SH-SY5Y (cell line): ENCODE data around the gene CBLIF.

Source experiments
- GATA2 ChIP-seq: IDR thresholded peaks from 2 replicates; pipeline ENCODE4 v1.6.1; 2011; ENCODE audit warnings: mild to moderate bottlenecking, low read depth, low read length
- GATA3 ChIP-seq: IDR thresholded peaks from 2 replicates; pipeline ENCODE4 v1.6.1; 2011; ENCODE audit warnings: low read depth, mild to moderate bottlenecking, low read length, moderate library complexity

CBLIF gene

GRCh38 chr11:59845399-59845798 lies at the start of gene CBLIF:
Gene CBLIF, minus strand, starts transcription at chr11:59845499. Its CDS starts 46 bp downstream, at chr11:59845453.
- TF ChIP-seq GATA2 (no peak), GATA3 (no peak)

DNA sequence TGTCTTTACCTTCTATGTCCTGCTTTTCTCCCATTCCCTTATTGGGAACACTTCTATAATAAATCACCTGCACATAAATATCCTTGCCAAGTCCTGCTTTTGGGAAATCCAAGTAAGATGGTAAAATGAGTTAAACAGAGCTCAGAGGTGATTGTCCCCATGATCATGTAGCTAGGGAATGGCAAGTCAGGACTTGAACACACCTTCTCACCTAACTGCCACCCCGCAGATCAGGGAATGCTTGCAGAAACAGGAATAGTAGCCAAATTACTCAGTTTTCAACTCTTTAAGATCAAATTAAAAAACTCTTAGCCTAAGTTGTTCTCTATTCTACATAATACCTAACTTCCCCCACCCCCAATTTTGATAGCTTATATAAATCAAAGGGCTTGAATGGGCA lies 49.3 kb upstream of the CBLIF start:
- TF ChIP-seq GATA2 (no peak), GATA3 (no peak)

GRCh38 chr11:59891781-59892181 lies 46.5 kb upstream of the CBLIF start:
- no peak for TF ChIP-seq GATA2
- TF ChIP-seq GATA3, result no peak

- TF ChIP-seq GATA2, result no peak
Observed at GRCh38 chr11:59883597-59883996, 38.3 kb upstream of the CBLIF start.

GRCh38 chr11:59879567-59879966 lies 34.3 kb upstream of the CBLIF start:
- peak; percentile 69; the same call in 1 of the 2 replicates for TF ChIP-seq GATA3
- peak; percentile 81 for TF ChIP-seq GATA2

- TF ChIP-seq GATA2 (no peak), GATA3 (no peak)
Observed at GRCh38 chr11:59878575-59878974, 33.3 kb upstream of the CBLIF start, which contains the start of gene OOSP3. Gene OOSP3, plus strand, starts transcription at chr11:59878782. Its CDS starts 27 bp downstream, at chr11:59878809.

DNA sequence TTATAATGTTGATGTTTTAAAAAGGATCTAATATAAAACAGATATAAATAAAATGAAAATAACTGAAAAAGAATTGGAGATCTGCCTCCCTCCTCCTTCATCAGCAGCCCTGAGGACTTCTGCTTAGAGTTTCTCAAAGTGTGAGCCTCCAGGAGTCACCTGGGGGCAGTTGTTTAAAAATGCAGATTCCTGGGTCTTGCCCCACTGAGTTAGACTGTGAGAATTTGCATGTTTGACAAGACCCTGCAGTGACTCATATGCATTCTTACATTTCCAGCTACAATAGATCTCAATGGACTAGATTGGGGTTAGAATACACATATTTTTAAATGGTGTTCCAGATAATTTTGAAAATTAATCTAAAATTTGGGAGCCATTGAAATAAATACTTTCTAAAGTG lies 32.5 kb upstream of the CBLIF start:
- TF ChIP-seq GATA2 (no peak), GATA3 (no peak)

GRCh38 chr11:59877325-59877724 lies 32.0 kb upstream of the CBLIF start:
- no peak for TF ChIP-seq GATA3
- TF ChIP-seq GATA2, result no peak

- no peak for TF ChIP-seq GATA2
- TF ChIP-seq GATA3, result no peak
Observed at GRCh38 chr11:59875856-59876519, 30.7 kb upstream of the CBLIF start.

DNA sequence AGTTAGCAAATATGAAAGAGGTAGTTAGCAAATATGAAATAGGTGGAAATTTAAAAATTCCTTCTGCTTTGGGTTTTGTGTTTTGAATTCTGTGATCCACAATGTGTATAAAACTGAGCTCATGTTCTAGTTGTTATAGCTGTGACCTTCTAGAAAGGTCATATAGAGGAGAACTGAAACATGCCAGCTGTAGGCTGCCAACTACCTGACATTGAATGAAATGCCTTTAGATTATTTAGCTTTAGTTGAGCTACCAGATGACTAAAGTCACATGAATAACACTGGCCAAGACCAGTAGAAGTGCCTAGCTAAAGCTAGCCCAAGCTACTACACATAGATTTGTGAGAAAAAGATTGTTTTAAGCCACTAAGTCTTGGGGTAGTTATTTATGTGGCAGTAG lies 26.8 kb upstream of the CBLIF start:
- no peak for TF ChIP-seq GATA3
- no peak for TF ChIP-seq GATA2

- TF ChIP-seq GATA2 (no peak), GATA3 (no peak)
Observed at GRCh38 chr11:59867946-59868345, 22.6 kb upstream of the CBLIF start.

- no peak for TF ChIP-seq GATA3
- TF ChIP-seq GATA2, result no peak
Observed at GRCh38 chr11:59866836-59867235, 21.5 kb upstream of the CBLIF start.

- TF ChIP-seq GATA3 (no peak), GATA2 (no peak)
Observed at GRCh38 chr11:59866397-59866796, 21.1 kb upstream of the CBLIF start, which contains the start of gene TCN1. Gene TCN1, minus strand, starts transcription at chr11:59866487. Its CDS starts 17 bp downstream, at chr11:59866470.

GRCh38 chr11:59865031-59865430 lies 19.7 kb upstream of the CBLIF start:
- TF ChIP-seq GATA3, result no peak
- TF ChIP-seq GATA2, result no peak

DNA sequence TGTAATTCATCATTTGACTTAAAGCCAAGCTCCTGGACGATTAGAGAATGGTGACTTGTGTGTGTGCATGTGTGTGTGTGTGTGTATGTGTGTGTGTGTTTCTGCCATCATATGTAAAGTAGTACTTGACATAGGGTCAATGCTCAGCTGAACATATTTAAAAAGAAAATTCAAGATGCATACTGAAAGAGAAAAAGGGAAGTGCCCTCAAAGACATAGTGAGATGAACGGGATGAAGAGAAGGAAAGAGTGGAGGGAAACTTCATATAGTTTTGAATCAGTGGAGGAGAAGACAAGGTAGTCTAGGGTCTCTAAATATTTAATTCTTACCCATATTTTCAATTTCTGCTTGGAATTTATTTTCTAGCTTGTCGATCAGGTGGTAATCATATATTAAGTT lies 17.0 kb upstream of the CBLIF start:
- TF ChIP-seq GATA3 (no peak), GATA2 (no peak)
